OCI-LY1 (cell line): ENCODE measurements around the gene CTSE.

Experiments
- CTCF ChIP-seq: fragments of 200-600 bp; sonication (generic), shearing (Covaris generic); IDR thresholded peaks from 2 replicates; pipeline ENCODE4 v1.5.1; 2017; ENCODE audit warnings: mild to moderate bottlenecking, antibody characterized with exemption, low read length, moderate library complexity, mixed read lengths
- EZH2 ChIP-seq: fragments of 200-600 bp; sonication (generic), shearing (Covaris generic); IDR thresholded peaks from 2 replicates; pipeline ENCODE4 v1.8.0; 2017; ENCODE audit warnings: borderline replicate concordance, mixed run types, mild to moderate bottlenecking, antibody characterized with exemption, low read length, moderate library complexity, mixed read lengths

GRCh38 chr1:205974712-205975111 lies 49.0 kb downstream of the CTSE start:
- no peak for TF ChIP-seq CTCF
- no peak for TF ChIP-seq EZH2
